Smooth muscle cell (in vitro differentiated cells): ENCODE data around the gene NTHL1. TPM values are rescaled to one million over a fixed set of nuclear protein-coding genes. Genes with fewer than 3 reads are reported as not detected.

Experiments used
- DNase-seq: peaks from one replicate; lab custom pipeline; 2025; ENCODE audit not compliant: unreplicated experiment; lab: John Stamatoyannopoulos, UW
- H2AFZ ChIP-seq: fragments of 200-600 bp; sonication (generic); 2 replicates; pipeline ENCODE4 v1.6.0; 2016; ENCODE audit warnings: antibody characterized with exemption, low read depth, mild to moderate bottlenecking
- H3F3A ChIP-seq: fragments of 200-600 bp; sonication (generic); 2 replicates; pipeline ENCODE4 v1.6.0; 2017; ENCODE audit warnings: antibody characterized with exemption, low read depth
- H3K27ac ChIP-seq: fragments of 200-600 bp; sonication (generic); 2 replicates; pipeline ENCODE4 v1.5.1; 2016; ENCODE audit warnings: low read depth, mild to moderate bottlenecking
- H3K27me3 ChIP-seq: fragments of 200-600 bp; sonication (generic); 2 replicates; pipeline ENCODE4 v1.6.1; 2016; ENCODE audit warnings: low read depth, mild to moderate bottlenecking
- H3K36me3 ChIP-seq: fragments of 200-600 bp; sonication (generic); 2 replicates; pipeline ENCODE4 v1.5.1; 2016; ENCODE audit warnings: low read depth
- H3K4me1 ChIP-seq: fragments of 200-600 bp; sonication (generic); 2 replicates; pipeline ENCODE4 v1.5.1; 2016; ENCODE audit warnings: low read depth
- H3K4me2 ChIP-seq: fragments of 200-600 bp; sonication (generic); 2 replicates; pipeline ENCODE4 v1.6.0; 2016; ENCODE audit warnings: mild to moderate bottlenecking
- H3K4me3 ChIP-seq: fragments of 200-600 bp; sonication (generic); 2 replicates; pipeline ENCODE4 v1.5.1; 2016; ENCODE audit warnings: mild to moderate bottlenecking
- H3K79me2 ChIP-seq: fragments of 200-600 bp; sonication (generic); 2 replicates; pipeline ENCODE4 v1.6.0; 2016; ENCODE audit warnings: low read depth, mild to moderate bottlenecking
- H3K9ac ChIP-seq: fragments of 200-600 bp; sonication (generic); 2 replicates; pipeline ENCODE4 v1.6.0; 2016; ENCODE audit warnings: low read depth
- H3K9me3 ChIP-seq: fragments of 200-600 bp; sonication (generic); replicated peaks from 2 replicates; pipeline ENCODE4 v1.5.1; 2016; ENCODE audit warnings: low read depth
- H4K20me1 ChIP-seq: fragments of 200-600 bp; sonication (generic); 2 replicates; pipeline ENCODE4 v1.6.0; 2016; ENCODE audit warnings: low read depth
- CTCF ChIP-seq: fragments of 200-600 bp; sonication (generic); IDR thresholded peaks from 2 replicates; pipeline ENCODE4 v1.5.1; 2017; ENCODE audit warnings: borderline replicate concordance, mild to moderate bottlenecking, antibody characterized with exemption; ENCODE audit not compliant: insufficient read depth, poor library complexity, severe bottlenecking
- WGBS: methylation state at CpG from one replicate; pipeline ENCODE4 v1.1.7; 2016; ENCODE audit warnings: low lambda C conversion rate; 5-methylcytosine and 5-hydroxymethylcytosine counted together
- polyA plus RNA-seq: library from polyadenylated mRNA; unstranded; fragments of >200 nt; fragmentation: Nextera tagmentation; extraction: Ambion mirVana; gene quantifications from 2 replicates; pipeline ENCODE4 v1.2.1, GENCODE V29; 2016
- total RNA-seq: library from RNA; depleted of rRNA; stranded (reverse); fragments of >200 nt; gene quantifications from 2 replicates; pipeline ENCODE4 v1.2.3, GENCODE V29; 2014

Gene NTHL1
- total and polyA plus RNA-seq, 2 experiments from 2014 or later: 23.8 to 39.3 TPM

GRCh38 chr16:2027024-2028010 lies 20.3 kb downstream of the NTHL1 start:
- no peak for TF ChIP-seq CTCF
- Histone ChIP-seq H3K36me3 (no peaks in the 10 kb centered on the region), H3K4me3 (peak overlapping the region; percentile 78), H3K27me3 (no peaks in the 10 kb centered on the region), H3K9ac (peak overlapping the region; percentile 43), H3K9me3 (no peaks in the 10 kb centered on the region), H3F3A (no peaks in the 10 kb centered on the region), H4K20me1 (peaks cover 12% of the 10 kb centered on the region), H3K4me2 (peak overlapping the region; percentile 98), H2AFZ (no peak overlapping the region), H3K4me1 (peaks cover 13% of the 10 kb centered on the region), H3K27ac (peak overlapping the region; percentile 45), H3K79me2 (peaks cover 15% of the 10 kb centered on the region)
- DNase-seq: no peak
- WGBS: 16% methylated on average over 35 of the region's 76 CpGs

- 55% methylated on average over 11 of the region's 59 CpGs for WGBS
- no peaks in the 10 kb centered on the region for H3K27me3 ChIP-seq
- peaks cover 15% of the 10 kb centered on the region for H3K79me2 ChIP-seq
- H3K27ac ChIP-seq: peak within 1 kb of the TSS; percentile 45
- H2AFZ ChIP-seq: no peak within 1 kb of the TSS
- peaks cover 13% of the 10 kb centered on the region for H3K4me1 ChIP-seq
- H3K36me3 ChIP-seq: no peaks in the 10 kb centered on the region
- peak within 1 kb of the TSS; percentile 98 for H3K4me2 ChIP-seq
- TF ChIP-seq CTCF: no peak
- no peaks in the 10 kb centered on the region for H3F3A ChIP-seq
- no peak for DNase-seq
- H4K20me1 ChIP-seq: peaks cover 12% of the 10 kb centered on the region
- H3K9ac ChIP-seq: peak within 1 kb of the TSS; percentile 43
- H3K9me3 ChIP-seq: no peaks in the 10 kb centered on the region
- peak within 1 kb of the TSS; percentile 78 for H3K4me3 ChIP-seq
Observed at GRCh38 chr16:2026461-2027023, 21.1 kb downstream of the NTHL1 start, which contains the start of gene NHERF2. Gene NHERF2 (plus strand): TSS chr16:2026902. CDS start chr16:2027006, 104 bp downstream.

- Histone ChIP-seq H3K4me1 (peaks cover 13% of the 10 kb centered on the region), H2AFZ (no peak overlapping the region), H3F3A (no peaks in the 10 kb centered on the region), H3K9me3 (no peaks in the 10 kb centered on the region), H3K4me2 (peak overlapping the region; percentile 83), H3K79me2 (peaks cover 15% of the 10 kb centered on the region), H3K9ac (no peak overlapping the region), H3K36me3 (no peaks in the 10 kb centered on the region), H3K27me3 (no peaks in the 10 kb centered on the region), H3K27ac (no peak overlapping the region), H4K20me1 (peaks cover 12% of the 10 kb centered on the region), H3K4me3 (no peak overlapping the region)
- no peak for TF ChIP-seq CTCF
- DNase-seq: no peak
- 85% methylated on average over 16 of the region's 16 CpGs for WGBS
Observed at GRCh38 chr16:2025878-2026460, 21.7 kb downstream of the NTHL1 start.
